NCI-H1105 treated with DMSO at 0.1 percent for 48 hours (cell line): ENCODE data around the gene CACNA1I.

Source experiments
- DNase-seq: peaks from one replicate; lab custom pipeline; 2025; lab: John Stamatoyannopoulos, UW

CACNA1I gene

DNA sequence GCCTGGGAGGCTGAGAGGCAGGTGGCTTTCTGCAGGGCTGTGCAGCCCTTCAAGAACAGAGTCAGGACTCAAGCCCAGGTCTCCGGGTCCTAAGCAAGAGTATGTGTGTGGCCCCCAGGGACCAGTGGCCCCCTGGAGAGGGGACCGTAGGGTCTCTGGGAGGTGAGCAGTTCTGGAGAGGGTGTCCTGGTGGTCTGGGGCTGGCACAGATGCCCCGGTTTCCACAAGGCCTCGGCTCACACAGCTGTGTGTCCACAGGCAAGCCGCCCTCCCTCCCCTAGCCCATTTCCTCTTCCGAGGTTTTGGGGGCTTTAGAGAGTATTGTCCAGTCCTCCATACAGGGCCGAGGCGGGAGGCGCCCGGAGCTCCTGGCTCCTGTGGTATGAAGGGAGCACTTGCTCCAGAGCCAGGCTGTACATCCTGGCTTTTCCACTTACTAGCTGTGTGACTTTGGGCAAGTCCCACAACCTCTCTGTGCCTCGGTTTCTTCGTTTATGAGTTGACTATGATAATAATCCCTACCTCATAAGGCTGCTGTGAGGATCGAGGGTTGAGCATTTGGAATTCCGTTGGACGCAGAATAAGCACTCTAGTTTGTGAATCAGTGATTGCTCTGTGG is 34.6 kb upstream of the CACNA1I start:
- DNase-seq, result no peak

DNA sequence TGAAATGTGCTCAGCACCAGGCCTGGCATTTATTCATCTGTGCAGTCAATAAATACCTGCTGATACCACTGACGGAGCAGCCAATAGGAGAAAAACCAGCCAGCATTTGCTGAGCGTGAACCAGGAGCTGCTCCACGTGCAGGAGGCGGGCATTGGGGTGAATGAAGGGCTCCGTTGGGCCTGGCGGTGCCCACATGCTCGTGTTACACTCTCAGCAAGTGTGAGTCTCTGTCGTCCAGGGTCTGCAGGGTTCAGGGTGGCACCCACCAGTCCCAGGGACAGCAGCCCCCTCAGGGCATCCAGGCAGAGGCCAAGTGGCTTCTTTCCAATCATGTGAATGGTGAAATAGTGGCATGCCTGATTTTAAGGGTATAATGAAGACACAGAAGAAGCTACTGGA is 33.8 kb upstream of the CACNA1I start:
- no peak for DNase-seq

DNA sequence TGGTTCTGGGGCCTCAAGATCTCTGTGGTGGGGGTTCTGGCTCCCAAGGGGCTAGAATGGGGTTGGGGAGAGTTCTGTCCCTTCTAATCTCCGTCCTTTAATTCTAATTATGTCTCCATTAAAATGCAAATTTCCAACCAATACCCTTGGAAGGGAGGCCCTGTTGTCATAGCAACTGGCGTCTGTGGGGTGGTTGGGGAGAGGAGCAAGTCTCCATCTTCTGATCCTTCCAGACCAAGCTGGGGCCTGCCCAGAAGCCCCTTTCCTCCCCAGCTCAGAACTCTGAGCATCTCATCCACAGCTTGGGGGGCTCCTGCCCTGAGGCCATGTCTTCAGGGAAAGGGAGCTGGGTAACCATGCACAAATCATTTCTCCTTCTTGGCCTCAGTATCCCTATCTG is 32.6 kb upstream of the CACNA1I start:
- DNase-seq, result no peak

DNA sequence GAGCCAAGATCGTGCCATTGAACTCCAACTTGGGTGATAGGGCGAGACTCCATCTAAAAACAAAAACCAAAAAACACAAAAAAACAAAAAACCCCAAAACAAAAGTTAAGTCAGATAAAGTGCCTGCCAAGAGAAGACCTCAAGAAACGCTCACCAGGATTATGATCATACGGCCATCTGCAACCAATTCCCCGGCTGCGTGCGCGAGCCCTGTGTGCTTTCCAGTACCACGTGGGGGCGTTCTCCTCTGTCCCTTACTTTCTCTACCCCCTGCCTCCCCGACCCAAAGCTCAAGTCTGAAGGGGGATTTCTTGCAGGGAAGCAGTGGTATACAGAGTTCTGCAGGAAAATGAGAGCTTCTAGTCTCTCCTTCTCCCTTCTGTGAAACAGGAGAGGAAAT is 27.5 kb upstream of the CACNA1I start:
- no peak for DNase-seq

DNA sequence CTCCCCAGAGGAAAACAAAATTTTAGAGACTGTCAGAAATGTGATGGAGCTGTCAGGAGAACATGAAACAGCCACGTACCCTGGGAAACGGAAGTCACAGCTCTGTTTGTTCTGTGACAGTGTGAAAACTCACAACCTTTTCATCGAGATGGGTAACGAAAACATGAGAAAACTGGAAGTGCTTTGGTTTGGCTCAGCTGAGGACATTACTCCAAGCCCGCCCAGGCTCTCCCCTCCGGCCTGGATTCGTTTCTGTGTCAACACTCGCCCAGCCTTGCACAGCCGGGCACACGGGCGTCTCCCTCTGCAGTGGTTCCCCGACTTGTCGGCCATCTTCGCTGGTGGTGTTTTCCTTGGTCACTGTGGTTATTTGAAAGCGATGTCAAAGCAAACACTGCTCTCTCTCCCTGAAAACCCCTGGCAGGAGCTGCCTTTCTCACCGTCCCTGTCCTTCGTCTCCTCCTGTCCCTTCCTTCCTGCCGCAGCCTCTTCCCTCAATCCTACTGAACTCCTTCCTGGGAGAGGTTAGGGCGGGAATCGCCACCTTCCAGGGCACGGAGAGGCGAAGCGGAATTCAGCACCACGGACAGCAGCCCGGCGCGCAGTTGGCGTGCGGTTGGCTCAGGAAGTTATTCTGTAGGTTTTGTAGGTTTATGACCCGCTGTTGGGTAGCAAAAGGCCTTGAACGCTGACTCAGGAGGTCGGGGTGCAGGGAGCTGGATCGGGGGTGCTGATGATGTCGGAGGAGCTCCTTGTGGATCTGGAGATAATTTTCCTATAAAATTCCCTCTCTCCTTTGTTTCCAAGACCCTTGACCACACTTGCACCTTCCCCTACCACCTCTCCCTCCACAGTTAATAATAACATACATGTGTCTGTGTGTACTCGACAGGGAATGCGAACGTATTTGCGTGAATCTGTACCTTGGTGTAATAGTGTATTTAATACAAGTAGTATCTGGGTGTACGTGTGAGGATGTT is 24.9 kb upstream of the CACNA1I start:
- no peak for DNase-seq

DNA sequence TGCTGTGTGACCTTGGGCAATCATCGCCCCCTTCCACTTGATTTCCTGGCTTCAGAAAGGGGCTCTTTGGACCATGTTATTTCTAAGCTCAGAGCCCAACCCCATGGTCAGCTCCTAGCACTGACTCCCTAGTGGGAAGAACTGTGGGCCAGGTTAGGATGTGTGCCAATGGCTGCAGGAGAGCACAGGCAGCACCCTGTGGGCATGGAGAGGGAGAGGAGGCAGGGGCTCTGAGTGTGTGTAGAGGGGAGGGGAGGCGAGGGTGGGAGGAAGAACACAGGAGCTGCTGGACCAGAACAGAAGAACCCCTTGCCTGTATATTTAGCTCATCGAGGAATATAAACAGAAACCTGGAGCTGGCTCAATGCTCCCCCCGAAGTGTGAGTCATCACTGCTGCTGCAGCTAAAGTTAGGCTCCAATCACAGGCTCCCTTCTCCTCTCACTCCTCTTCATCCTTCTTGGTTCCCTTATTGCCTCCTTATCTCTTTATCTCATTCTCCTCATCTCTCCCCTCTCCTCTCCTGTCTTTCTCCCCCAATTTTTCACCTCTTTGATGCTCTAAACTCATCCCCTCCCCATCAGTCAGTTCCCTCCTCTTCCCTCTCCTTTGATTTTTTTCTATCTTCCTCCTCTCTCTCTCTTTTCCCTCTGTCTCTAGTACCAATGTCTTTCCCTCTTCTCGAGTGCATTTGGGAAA is 23.5 kb upstream of the CACNA1I start:
- DNase-seq, result no peak

DNA sequence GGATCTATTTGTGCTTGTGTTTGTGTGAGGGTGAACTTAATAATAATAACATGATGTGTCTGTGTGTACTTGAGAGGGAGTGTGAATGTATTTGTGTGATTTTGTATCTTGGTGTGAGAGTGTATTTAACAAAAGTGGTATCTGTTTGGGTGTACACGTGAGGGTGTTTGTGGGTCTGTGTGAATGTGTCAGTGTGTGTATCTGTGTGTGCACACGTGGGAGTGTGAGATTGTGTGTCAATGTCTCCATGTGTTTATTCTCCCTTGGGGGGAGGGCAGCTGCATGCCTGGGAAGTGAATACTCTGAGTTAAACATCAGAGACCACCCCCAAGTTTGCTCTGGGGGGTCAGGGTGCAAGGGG is 23.0 kb upstream of the CACNA1I start:
- DNase-seq, result no peak

DNA sequence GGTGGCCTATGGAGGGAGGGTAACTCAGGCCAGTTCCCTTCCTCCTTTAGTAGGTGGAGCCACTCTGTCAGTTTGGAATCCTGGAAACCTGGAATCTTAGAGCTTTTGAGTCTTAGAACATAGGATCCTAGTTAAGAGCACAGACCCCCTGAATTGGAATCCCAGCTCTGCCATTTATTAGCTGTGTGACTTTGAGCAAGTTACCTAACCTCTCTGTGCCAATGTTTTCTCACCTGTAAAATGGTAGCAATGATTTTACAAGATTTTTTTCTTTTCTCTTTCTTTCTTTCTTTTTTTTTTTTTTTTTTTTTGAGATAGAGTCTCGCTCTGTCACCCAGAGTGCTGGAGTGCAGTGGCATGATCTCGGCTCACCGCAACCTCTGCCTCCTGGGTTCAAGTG is 17.1 kb upstream of the CACNA1I start:
- DNase-seq, result no peak

DNA sequence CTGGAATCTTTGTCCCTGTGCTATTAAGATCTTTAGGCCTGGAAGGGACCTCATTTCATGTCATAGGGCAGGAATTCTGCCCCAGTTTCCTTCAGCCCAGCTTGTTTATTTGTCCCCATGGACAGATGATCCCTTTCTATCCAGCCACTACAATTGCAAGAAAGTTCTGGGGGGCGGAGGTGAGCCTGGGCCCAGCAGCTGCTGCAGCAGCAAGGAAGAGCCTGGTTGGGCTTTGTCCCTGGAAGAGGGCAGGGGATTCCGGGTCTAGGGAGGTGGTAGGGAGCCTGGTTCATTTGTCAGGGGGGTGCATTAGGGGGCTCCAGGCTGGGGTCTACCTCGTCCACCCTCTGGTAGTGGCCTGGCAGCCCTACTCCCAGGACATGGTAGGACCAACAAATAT is 16.4 kb upstream of the CACNA1I start:
- DNase-seq, result no peak

DNA sequence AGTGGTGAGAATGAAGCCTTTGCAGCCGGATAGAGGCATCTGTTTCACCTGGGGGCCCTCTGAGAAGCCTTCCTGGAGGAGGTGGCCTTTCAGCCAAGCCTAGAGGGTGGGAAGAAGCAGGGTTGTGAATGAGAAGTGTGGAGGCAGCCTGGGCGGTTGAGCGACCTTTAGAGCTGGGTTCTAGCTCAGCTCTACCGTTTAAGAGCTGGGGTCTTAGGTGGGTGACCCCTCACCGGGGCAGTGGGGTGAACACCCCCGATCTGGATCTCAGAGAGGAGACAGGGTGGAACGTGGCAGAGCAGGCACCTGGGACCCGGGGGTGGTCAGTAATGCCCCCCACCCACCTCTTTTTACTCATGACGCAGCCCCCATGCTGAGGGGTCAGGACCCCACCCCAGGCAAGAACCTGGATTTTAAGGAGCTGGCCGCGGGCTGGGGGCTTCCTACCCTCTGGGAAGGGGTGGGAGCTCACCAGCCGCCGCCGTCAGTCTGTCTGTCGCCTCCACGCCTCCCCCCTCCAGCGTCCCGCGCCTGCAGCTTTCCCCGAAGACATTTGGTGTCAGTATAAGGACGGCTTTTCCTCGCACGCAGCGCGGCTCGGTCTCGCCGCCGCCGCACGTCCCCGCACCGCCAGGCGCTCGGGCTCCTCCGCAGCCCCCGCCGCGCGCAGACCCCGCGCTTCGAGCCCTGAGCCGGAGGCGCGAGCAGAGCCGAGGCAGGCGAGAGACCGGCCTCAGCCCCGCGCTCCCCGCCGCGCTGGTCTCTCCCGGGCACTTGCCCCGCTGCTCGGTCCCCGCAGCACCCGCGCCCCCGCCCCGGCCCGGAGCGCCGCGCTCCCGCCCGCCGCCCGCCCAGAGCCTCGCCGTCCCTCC is 13.3 kb upstream of the CACNA1I start:
- peak; percentile 13 for DNase-seq

DNA sequence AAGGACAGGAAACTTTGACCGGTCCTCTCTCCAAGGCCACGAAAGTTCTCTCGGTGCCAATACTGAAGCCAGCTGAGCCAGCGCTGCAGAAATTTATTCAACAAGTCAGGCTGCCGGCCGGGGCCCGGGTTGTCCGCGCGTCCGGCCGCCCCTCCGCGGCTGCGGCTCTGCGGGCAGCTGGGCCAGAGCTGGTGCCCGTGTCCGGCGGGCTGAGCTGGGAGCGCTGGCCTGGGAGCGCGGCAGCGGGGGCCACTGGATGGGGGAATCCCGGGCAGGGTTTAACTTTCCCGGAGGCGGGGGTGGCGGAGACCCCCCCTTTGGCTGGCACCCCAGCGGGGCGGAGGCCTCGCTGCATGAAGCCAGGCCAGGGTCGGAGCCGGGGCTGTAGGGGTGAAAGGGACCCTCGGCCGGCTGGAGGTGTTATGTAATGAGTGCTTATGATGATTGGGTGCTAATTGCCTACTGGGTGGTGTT is 12.3 kb upstream of the CACNA1I start:
- no peak for DNase-seq

DNA sequence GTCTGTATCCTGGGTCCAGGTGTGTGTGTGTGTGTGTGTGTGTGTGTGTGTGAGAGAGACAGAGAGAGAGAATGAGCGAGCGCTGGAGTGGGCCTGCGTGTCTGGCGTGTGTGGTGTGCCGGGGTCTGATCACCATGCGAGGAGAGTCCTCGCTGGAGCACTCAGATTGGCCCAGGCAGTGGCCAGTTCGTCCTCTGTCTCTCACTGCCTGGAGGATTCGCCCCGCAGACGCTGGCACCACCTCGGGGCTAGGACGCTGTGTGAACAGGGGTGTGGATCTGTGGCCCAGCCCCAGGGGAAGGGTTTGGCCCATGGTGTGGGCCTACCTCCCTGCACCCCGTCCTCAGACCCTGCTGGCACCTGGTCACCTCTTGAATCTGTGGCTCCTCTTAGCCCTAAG is 11.6 kb upstream of the CACNA1I start:
- DNase-seq, result no peak

DNA sequence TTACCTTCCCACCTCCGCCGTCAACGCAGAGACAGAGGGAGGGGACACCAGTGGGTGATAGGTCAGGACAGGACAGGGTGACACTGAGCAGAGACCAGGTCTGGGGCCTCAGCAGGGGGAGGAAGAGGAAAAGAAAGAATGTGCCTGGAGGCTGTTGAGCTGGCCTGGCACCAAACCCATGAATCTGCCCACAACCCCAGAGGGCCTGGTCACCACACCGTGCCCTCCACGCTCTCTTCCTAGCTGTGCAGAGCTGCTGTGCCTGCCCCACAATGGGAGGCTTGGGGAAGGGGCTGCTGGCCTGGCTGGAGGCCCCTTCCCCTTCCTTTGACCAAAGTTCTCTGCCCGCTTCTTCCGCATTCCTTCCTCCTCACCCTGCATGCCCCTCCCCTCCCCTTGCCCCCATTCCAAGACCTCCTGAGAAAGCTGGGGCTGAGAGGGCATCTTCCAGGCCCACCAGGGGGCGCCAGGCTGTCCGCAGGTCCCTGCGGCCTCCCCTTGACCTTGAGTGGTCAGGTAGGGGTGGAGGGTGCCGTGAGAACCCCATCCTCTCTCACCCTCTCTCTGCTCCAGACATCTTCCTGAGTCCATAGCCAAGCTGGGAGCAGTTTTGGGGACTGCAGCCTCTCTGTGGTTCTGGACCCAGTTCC is 11.0 kb upstream of the CACNA1I start:
- DNase-seq, result no peak

DNA sequence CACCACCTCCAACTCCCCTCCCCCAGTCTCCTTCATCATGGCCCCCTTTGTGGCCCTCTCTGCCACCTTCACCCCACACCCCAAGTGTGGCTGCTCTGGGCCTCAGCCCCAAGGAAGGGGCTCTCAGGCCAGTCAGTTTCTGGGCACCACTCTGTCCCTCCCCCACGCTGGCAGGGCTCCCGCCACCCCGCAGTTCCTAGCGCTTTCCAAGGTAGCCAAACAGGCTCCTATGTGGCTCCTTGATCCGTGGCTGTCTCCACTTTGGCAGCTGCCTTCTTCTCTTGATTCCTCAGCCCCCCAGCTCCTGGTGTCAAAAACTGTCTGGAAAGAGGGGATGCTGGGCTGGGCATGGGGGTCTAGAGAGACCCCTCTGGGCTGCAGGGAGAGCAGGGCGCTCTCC is 10.4 kb upstream of the CACNA1I start:
- no peak for DNase-seq

DNA sequence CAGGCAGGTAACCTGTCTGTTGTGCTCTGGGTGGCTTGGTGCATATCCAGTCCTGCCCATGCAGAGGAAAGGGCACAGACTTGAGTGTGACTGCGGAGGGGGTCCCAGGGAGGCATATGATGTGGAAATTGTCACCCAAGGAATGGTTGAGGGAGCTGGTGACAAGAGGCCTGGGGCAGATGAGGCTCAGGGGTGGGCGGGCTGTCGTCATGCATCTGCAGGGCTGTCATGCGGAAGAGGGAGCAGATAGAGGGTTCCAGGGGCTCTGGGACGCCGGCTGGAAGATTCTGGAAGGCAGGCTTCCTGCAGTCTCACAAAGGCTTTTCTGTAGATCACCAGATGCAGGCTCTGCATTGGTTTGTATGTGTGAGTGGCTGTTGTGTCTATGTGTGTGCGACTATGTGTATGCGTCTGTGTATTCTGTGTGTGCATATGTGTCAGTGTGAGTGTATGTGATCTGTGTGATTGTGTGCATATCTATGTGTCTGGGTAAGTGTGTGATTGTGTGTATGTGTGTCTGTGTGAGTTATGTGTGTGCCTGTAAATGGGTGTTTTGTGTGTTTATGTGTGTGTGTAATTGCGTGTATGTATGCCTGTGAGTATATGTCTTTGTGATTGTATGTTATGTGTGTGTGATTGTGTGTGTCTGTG is 7.6 kb upstream of the CACNA1I start:
- no peak for DNase-seq

DNA sequence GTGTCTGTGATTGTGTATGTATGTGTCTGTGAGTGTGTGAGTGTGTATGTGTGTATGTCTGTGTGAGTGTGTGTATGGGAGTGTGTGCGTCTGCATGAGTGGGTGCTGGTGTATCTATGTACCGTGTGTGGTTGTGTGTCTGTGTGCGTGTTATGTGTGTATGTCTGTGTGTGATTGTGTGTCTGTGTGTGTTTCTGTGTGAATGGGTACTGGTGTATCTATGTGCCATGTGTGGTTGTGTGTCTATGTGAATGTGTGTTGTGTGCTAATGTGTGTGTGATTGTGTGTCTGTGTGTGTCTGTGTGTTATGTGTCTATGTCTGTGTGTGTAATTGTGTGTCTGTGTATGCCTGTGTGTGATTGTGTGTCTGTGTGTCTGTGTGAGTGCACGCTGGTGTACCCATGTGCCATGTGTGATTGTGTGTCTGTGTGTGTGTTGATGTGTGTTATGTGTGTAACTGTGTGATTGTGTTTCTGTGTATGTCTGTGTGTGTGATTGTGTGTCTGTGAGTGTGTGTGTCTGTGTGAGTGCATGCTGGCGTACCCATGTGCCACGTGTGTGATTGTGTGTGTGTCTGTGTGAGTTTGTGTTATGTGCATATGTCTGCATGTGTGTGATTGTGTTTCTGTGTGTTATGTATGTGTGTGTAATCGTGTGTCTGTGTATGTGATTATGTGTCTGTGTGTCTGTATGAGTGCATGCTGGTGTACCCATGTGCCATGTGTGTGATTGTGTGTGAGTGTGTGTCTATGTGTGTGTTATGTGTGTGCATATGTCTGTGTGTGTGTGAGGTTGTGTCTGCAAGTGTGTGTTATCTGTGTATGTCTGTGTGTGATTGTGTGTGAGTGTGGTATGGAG is 6.8 kb upstream of the CACNA1I start:
- no peak for DNase-seq

DNA sequence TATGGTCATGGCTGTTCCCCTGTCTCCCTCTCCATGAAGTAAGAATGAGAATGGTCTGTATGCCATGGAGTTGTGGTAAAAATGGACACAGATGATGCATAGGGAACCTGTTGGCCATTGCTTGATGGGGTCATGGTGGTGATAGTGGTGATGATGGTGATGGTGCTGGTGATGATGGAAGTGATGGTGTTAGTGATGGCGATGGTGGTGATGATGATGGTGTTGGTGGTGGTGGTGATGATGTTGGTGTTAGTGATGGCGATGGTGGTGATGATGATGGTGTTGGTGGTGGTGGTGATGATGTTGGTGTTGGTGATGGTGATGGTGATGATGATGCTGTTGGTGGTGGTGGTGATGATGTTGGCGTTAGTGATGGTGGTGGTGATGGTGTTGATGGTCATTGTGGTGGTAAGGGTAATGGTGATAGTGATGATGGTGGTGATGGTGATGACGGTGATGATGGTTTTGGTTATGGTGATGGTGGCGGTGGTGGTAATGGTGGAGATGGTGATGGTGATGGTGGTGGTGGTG is 5.1 kb upstream of the CACNA1I start:
- DNase-seq, result no peak

DNA sequence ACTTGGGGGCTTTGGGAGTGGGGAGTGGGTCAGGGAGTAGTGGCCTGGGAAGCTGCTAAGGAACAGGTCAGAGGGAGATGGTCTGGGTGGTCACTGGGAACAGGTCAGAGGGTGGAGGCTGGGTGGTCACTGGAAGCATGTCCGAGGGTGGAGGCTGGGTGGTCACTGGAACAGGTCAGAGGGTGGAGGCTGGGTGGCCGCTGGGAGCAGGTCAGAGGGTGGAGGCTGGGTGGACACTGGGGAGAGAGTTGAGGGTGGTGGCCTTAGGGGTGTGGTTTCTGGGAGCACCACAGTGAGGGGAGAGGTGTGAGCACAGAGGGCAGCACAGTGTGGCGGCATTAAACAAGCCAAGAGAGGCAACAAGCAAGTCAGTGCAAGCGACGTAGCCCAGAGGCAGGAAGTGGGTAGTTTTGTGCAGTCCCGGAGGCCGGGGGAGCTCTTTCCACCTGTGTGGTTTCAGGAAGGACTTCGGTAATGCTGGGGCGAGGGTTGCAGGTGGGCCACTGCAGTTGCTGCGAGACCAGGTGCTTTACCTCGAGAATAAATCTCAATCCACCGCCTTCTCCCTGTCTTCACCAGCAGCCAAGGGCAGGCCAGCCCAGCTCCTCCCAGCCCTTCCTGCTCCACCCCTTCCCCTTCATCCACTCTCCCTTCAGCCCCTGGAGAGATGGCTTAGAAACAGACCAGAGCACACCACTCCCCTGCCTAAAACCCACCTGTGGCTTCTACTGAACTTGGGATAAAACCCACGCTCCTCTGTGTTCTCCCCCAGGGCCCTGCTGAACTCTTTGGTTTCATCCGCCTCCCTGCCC is 3.2 kb upstream of the CACNA1I start:
- no peak for DNase-seq
